Activated CD8-positive, alpha-beta memory T cell treated with anti-CD3 and anti-CD28 coated beads, Interleukin-2, amount 10 ng/mL, durations not matched to agents 7 days and 5 days (primary cell): ENCODE measurements around the gene KCNIP4. TPM values are rescaled to one million over a fixed set of nuclear protein-coding genes. Genes with fewer than 3 reads are reported as not detected.

ENCODE experiments used
- ATAC-seq: fragments of 150-1000 bp; cut with Tn5 transposase; one replicate; pipeline ENCODE4 v1.10.0; 2021; ENCODE audit warnings: moderate library complexity
- CTCF ChIA-PET: fragments of 350-600 bp; sonication (Branson Sonifier 250); formaldehyde crosslinking; loops from one replicate; lab custom pipeline; 2021; ENCODE audit warnings: antibody characterized with exemption; lab: Charles Lee
- DNase-seq: peaks from one replicate; pipeline ENCODE4 v3.0.0-alpha.2; 2020
- H3K27ac Mint-ChIP-seq: one replicate; pipeline ENCODE4 v1.8.0; 2021; ENCODE audit warnings: mild to moderate bottlenecking, mixed read lengths
- H3K27me3 Mint-ChIP-seq: one replicate; pipeline ENCODE4 v1.8.0; 2021; ENCODE audit warnings: mixed read lengths
- H3K36me3 Mint-ChIP-seq: one replicate; pipeline ENCODE4 v1.8.0; 2021; ENCODE audit warnings: mild to moderate bottlenecking, mixed read lengths
- H3K4me1 Mint-ChIP-seq: one replicate; pipeline ENCODE4 v1.8.0; 2021; ENCODE audit warnings: mixed read lengths
- H3K4me3 Mint-ChIP-seq: one replicate; pipeline ENCODE4 v1.8.0; 2021; ENCODE audit warnings: mild to moderate bottlenecking, moderate library complexity, mixed read lengths
- H3K9me3 Mint-ChIP-seq: one replicate; pipeline ENCODE4 v1.8.0; 2022; ENCODE audit warnings: low read depth, mixed read lengths
- total RNA-seq, 2 experiments: library from RNA; stranded (reverse); gene quantifications; one replicate each; pipeline ENCODE4 v1.2.3, GENCODE V29; 2021

The KCNIP4 gene
- total RNA-seq, 2 experiments from 2014 or later, result not detected

GRCh38 chr4:21592970-21593670 lies 355.5 kb downstream of the KCNIP4 start:
- no peaks in the 10 kb centered on the region for H3K27me3 Mint-ChIP-seq
- CTCF ChIA-PET, result no interaction called here
- peaks cover 10% of the 10 kb centered on the region for H3K9me3 Mint-ChIP-seq
- no peaks in the 10 kb centered on the region for H3K4me1 Mint-ChIP-seq
- ATAC-seq, result no peak
- no peak overlapping the region for H3K4me3 Mint-ChIP-seq
- DNase-seq, result no peak
- no peaks in the 10 kb centered on the region for H3K36me3 Mint-ChIP-seq
- H3K27ac Mint-ChIP-seq, result no peak overlapping the region

- Mint-ChIP-seq H3K4me1 (no peaks in the 10 kb centered on the region), H3K36me3 (no peaks in the 10 kb centered on the region), H3K4me3 (no peak overlapping the region), H3K9me3 (peaks cover 5% of the 10 kb centered on the region), H3K27ac (no peak overlapping the region), H3K27me3 (no peaks in the 10 kb centered on the region)
- DNase-seq, result no peak
- CTCF ChIA-PET, result no interaction called here
- ATAC-seq, result no peak
Measured at GRCh38 chr4:21577056-21577455, 371.5 kb downstream of the KCNIP4 start.

GRCh38 chr4:21571100-21571499 lies 377.5 kb downstream of the KCNIP4 start:
- no peaks in the 10 kb centered on the region for H3K27me3 Mint-ChIP-seq

GRCh38 chr4:21569638-21570037 lies 378.9 kb downstream of the KCNIP4 start:
- H3K4me1 Mint-ChIP-seq, result no peaks in the 10 kb centered on the region
- DNase-seq (no peak), ATAC-seq (no peak)
- CTCF ChIA-PET, result no interaction called here
- H3K27ac Mint-ChIP-seq, result no peak overlapping the region
- no peaks in the 10 kb centered on the region for H3K27me3 Mint-ChIP-seq
- H3K9me3 Mint-ChIP-seq, result peaks cover 3% of the 10 kb centered on the region
- no peak overlapping the region for H3K4me3 Mint-ChIP-seq
- no peaks in the 10 kb centered on the region for H3K36me3 Mint-ChIP-seq

More at GRCh38 chr4:21571100-21571499, 377.5 kb downstream of the KCNIP4 start:
- peaks cover 5% of the 10 kb centered on the region for H3K9me3 Mint-ChIP-seq
- H3K36me3 Mint-ChIP-seq, result no peaks in the 10 kb centered on the region
- H3K4me3 Mint-ChIP-seq, result no peak overlapping the region
- no peak overlapping the region for H3K27ac Mint-ChIP-seq
- no peak for DNase-seq
- ATAC-seq, result no peak
- CTCF ChIA-PET, result no interaction called here
- no peaks in the 10 kb centered on the region for H3K4me1 Mint-ChIP-seq

- CTCF ChIA-PET, result no interaction called here
- no peaks in the 10 kb centered on the region for H3K9me3 Mint-ChIP-seq
Measured at GRCh38 chr4:21555083-21555482, 393.5 kb downstream of the KCNIP4 start.

DNA sequence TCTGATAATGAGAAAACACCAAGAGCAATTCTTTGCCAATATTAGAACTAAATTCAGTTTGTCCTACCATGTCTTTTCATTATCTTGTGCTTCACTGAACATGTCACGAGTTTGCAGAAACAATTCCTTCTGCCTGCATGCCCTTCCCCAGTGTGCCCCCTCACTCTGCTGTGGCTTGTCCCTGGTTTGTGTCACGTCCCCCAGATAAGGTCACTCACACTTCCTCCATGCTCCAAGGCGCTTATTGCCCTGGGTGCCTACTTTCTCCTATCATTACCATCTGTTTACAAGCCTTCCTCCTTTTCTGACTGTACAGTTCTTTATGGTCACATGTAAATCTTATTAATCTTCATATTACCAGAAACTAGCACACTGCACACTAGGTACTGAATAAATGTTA lies 394.1 kb downstream of the KCNIP4 start:
- Mint-ChIP-seq H3K27me3 (no peaks in the 10 kb centered on the region), H3K36me3 (no peaks in the 10 kb centered on the region), H3K4me3 (no peak overlapping the region), H3K4me1 (no peaks in the 10 kb centered on the region), H3K27ac (no peak overlapping the region), H3K9me3 (no peaks in the 10 kb centered on the region)
- CTCF ChIA-PET, result no interaction called here
- no peak for ATAC-seq
- DNase-seq, result no peak

More at GRCh38 chr4:21555083-21555482, 393.5 kb downstream of the KCNIP4 start:
- no peaks in the 10 kb centered on the region for H3K27me3 Mint-ChIP-seq
- H3K4me1 Mint-ChIP-seq, result no peaks in the 10 kb centered on the region
- no peak overlapping the region for H3K4me3 Mint-ChIP-seq
- H3K27ac Mint-ChIP-seq, result no peak overlapping the region
- H3K36me3 Mint-ChIP-seq, result no peaks in the 10 kb centered on the region
- DNase-seq, result no peak
- no peak for ATAC-seq

DNA sequence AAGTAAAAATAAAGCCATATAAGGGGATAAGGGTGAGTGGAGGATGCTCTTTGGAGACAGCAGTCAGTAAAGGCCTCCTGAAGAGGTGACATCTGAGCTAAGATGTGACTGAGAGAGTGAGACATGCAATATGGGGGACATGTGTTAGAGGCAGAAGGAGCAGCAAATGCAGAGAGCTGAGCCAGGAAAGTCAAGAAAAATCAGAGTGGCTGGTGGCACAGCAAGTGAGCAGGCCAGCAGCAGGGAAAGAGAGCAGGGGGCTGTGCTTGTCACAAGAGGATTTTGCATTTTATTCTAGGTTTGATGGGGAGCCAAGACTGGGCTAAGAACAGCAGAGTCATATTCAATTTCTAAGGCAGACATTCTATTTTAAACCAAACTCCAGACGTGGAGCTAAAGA lies 394.5 kb downstream of the KCNIP4 start:
- Mint-ChIP-seq H3K36me3 (no peaks in the 10 kb centered on the region), H3K27ac (no peak overlapping the region), H3K9me3 (no peaks in the 10 kb centered on the region), H3K4me1 (no peaks in the 10 kb centered on the region), H3K4me3 (no peak overlapping the region), H3K27me3 (no peaks in the 10 kb centered on the region)
- DNase-seq (no peak), ATAC-seq (no peak)
- CTCF ChIA-PET, result no interaction called here

DNA sequence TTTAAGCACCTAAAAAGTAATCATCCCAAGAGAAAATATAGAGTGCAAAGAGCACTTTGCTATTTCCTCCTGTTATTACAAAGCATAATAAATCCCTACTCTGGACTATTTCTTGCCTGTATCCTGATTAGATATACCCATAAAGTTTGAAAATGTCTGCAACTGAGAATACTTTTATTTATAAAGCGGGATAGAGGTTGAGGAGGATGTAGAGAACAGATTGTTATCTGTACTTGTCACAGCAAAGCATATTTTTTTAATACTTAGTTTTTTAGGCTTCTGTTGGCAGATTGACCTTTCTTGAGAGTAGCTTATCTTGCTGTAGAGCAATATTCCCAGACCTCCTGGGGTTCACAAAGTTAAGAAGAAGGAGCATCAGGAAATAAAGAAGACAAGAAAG lies 396.1 kb downstream of the KCNIP4 start:
- CTCF ChIA-PET, result no interaction called here
- ATAC-seq (no peak), DNase-seq (no peak)
- Mint-ChIP-seq H3K27ac (no peak overlapping the region), H3K9me3 (no peaks in the 10 kb centered on the region), H3K27me3 (no peaks in the 10 kb centered on the region), H3K4me1 (no peaks in the 10 kb centered on the region), H3K4me3 (no peak overlapping the region), H3K36me3 (no peaks in the 10 kb centered on the region)

GRCh38 chr4:21544955-21545354 lies 403.6 kb downstream of the KCNIP4 start:
- Mint-ChIP-seq H3K9me3 (peaks cover 2% of the 10 kb centered on the region), H3K27ac (no peak overlapping the region), H3K27me3 (no peaks in the 10 kb centered on the region), H3K4me1 (no peaks in the 10 kb centered on the region), H3K36me3 (no peaks in the 10 kb centered on the region), H3K4me3 (no peak overlapping the region)
- CTCF ChIA-PET, result no interaction called here
- ATAC-seq (no peak), DNase-seq (no peak)

DNA sequence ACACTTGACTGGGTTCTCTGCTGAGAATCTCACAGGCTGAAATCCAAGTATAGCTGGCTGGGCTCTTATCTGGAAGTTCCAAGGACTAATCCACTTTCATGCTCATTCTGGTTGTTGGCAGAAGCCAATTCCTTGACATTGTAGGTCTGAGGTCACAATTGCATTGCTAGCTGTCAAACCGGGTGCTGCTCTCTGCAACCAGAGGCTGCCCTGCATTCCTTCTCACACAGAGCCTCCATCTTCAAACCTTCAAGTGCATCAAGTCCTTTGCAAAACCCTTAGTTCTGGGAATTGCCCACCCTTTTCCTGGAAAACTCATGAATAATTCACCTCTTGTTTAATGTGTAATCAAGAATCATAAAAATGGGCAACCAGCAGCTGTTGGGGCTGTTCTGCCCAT lies 404.2 kb downstream of the KCNIP4 start:
- DNase-seq (no peak), ATAC-seq (no peak)
- H3K4me1 Mint-ChIP-seq, result no peaks in the 10 kb centered on the region
- H3K9me3 Mint-ChIP-seq, result peaks cover 2% of the 10 kb centered on the region
- no peak overlapping the region for H3K4me3 Mint-ChIP-seq
- no peak overlapping the region for H3K27ac Mint-ChIP-seq
- CTCF ChIA-PET, result no interaction called here
- H3K36me3 Mint-ChIP-seq, result no peaks in the 10 kb centered on the region
- no peaks in the 10 kb centered on the region for H3K27me3 Mint-ChIP-seq

DNA sequence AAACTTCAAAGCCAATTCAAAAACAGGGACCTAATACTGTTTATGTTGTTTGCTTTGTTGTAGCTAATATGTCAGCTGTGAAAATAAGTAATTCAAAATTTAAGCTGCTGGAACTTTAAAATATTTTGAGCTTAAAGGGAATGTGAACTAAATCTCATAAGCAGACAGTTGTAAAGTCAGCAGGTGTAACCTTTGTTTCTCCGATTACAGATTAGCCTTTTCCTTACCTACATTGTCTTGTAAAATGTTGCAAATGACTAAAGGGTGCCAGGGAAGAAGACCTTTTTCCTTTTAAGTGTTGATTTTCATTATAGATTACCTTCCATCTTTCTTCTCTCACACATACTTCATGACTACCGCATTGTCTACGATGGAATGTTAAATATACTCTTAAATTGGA lies 405.1 kb downstream of the KCNIP4 start:
- ATAC-seq (no peak), DNase-seq (no peak)
- no peaks in the 10 kb centered on the region for H3K4me1 Mint-ChIP-seq
- H3K4me3 Mint-ChIP-seq, result no peak overlapping the region
- no peaks in the 10 kb centered on the region for H3K27me3 Mint-ChIP-seq
- no peak overlapping the region for H3K27ac Mint-ChIP-seq
- H3K36me3 Mint-ChIP-seq, result no peaks in the 10 kb centered on the region
- CTCF ChIA-PET, result no interaction called here
- H3K9me3 Mint-ChIP-seq, result peaks cover 2% of the 10 kb centered on the region

- CTCF ChIA-PET, result no interaction called here
Measured at GRCh38 chr4:21535898-21536297, 412.7 kb downstream of the KCNIP4 start.

DNA sequence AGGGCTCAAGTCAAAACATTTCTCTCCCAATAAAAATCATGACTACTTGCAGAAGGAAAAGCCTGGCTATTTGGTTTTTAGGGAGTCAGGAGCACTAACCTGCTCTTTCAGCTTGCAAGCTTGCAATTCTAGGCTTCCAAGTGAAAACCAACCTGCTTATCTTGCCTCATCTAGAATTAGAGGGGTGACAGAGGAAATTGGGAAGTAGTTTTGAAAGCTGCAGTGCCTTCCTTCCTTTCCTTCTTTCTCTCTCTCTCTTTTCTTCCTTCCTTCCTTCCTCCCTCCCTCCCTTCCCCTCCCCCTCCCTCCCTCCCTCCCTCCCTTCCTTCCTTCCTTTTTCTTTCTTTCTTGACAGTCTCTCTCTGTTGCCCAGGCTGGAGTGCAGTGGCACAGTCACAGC lies 417.5 kb downstream of the KCNIP4 start:
- Mint-ChIP-seq H3K36me3 (no peaks in the 10 kb centered on the region), H3K27me3 (no peaks in the 10 kb centered on the region), H3K27ac (no peak overlapping the region), H3K4me1 (no peaks in the 10 kb centered on the region), H3K4me3 (no peak overlapping the region), H3K9me3 (peaks cover 3% of the 10 kb centered on the region)
- no peak for DNase-seq
- ATAC-seq, result no peak
- CTCF ChIA-PET, result no interaction called here

More at GRCh38 chr4:21535898-21536297, 412.7 kb downstream of the KCNIP4 start:
- no peaks in the 10 kb centered on the region for H3K4me1 Mint-ChIP-seq
- DNase-seq (no peak), ATAC-seq (no peak)
- H3K27me3 Mint-ChIP-seq, result no peaks in the 10 kb centered on the region
- H3K4me3 Mint-ChIP-seq, result no peak overlapping the region
- no peaks in the 10 kb centered on the region for H3K36me3 Mint-ChIP-seq
- no peaks in the 10 kb centered on the region for H3K9me3 Mint-ChIP-seq
- H3K27ac Mint-ChIP-seq, result no peak overlapping the region

DNA sequence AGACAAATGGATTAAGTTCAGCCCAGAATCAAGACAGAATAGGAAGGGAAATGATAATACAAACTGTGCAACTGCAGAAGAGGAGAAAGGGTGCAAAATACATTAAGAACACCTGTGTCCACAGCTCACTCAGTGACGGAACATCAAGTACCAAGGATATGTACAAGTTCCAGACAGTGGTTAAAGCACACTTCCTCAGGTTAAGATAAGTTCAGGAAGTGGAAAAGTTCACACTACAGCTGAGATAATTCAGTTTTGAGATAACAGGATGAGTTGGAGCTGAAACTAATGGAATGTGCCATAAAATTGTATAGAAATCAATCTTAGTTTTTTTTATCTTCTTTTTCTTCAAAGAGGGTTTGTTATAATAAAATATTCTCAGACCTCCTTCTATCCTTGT lies 419.4 kb downstream of the KCNIP4 start:
- Mint-ChIP-seq H3K27me3 (no peaks in the 10 kb centered on the region), H3K9me3 (peaks cover 3% of the 10 kb centered on the region), H3K4me1 (no peaks in the 10 kb centered on the region), H3K36me3 (no peaks in the 10 kb centered on the region), H3K27ac (no peak overlapping the region), H3K4me3 (no peak overlapping the region)
- DNase-seq (no peak), ATAC-seq (no peak)
- CTCF ChIA-PET, result no interaction called here
